Measurements from ENCODE around the gene PCLAF.

GRCh38 chr15:64356710-64357040, 24.6 kb downstream of the PCLAF start:
- TF ChIP-seq CTCF (IDR thresholded peaks at IDR 0.05; ENCODE audit: insufficient read depth, low read length, poor library complexity, severe bottlenecking) (no peak), EZH2phosphoT487 (conservative IDR thresholded peaks at IDR 0.05; ENCODE audit: low read length) (no peak)
